ENCODE measurements around the gene KCNMB1.

DNA sequence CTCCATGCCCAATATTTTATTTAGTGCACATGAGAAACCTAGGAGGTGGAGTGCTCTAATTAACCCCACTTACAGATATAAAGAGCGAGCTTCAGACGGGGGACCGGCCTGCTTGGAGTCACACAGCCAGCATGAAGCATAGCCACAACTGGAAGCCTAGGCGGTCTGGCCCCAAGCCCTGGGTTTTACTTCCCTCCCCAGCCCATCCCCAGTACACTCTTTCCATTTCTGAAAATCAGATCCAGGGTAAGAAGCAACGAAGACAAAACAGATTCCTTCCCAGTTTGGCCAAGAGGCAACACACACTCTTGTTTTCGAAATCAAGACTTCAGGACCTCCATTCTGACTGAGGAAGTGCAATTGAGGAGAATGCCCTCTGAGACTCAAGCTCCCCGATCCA, 27.1 kb downstream of the KCNMB1 start:
- TF ChIP-seq, protein P1, sequence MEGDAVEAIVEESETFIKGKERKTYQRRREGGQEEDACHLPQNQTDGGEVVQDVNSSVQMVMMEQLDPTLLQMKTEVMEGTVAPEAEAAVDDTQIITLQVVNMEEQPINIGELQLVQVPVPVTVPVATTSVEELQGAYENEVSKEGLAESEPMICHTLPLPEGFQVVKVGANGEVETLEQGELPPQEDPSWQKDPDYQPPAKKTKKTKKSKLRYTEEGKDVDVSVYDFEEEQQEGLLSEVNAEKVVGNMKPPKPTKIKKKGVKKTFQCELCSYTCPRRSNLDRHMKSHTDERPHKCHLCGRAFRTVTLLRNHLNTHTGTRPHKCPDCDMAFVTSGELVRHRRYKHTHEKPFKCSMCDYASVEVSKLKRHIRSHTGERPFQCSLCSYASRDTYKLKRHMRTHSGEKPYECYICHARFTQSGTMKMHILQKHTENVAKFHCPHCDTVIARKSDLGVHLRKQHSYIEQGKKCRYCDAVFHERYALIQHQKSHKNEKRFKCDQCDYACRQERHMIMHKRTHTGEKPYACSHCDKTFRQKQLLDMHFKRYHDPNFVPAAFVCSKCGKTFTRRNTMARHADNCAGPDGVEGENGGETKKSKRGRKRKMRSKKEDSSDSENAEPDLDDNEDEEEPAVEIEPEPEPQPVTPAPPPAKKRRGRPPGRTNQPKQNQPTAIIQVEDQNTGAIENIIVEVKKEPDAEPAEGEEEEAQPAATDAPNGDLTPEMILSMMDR (conservative IDR thresholded peaks at IDR 0.05 in 1 of 2, IDR thresholded peaks at IDR 0.05 in 1 of 2; ENCODE audit: low read depth in 1 of 2, low read length in 2 of 2) = no peak
- no peak for TF ChIP-seq EZH2 (IDR thresholded peaks at IDR 0.05; ENCODE audit: low read length, missing control alignments)
